Activated T-helper 17 cell treated with anti-CD3 and anti-CD28 coated beads, Interleukin-2, amount 50 U/mL, for 72 hours (primary cell): ENCODE results near the gene ALG1. TPM values are rescaled to one million over a fixed set of nuclear protein-coding genes. Genes with fewer than 3 reads are reported as not detected.
"Not testable (repeated sequence)": the region's sequence is repeated elsewhere in the genome, so short reads cannot be mapped to it uniquely, and the experiment has no call there.

ENCODE experiments used
- ATAC-seq: fragments of 150-1000 bp; cut with Tn5 transposase; replicated peaks from 2 replicates; pipeline ENCODE4 v1.10.0; 2021; ENCODE audit warnings: mild to moderate bottlenecking, moderate library complexity
- H3K27ac Mint-ChIP-seq: one replicate; pipeline ENCODE4 v1.8.0; 2022; ENCODE audit warnings: mixed read lengths
- H3K27me3 Mint-ChIP-seq: one replicate; pipeline ENCODE4 v1.8.0; 2022; ENCODE audit warnings: mixed read lengths
- H3K36me3 Mint-ChIP-seq: one replicate; pipeline ENCODE4 v1.8.0; 2022; ENCODE audit warnings: low read depth, mild to moderate bottlenecking, mixed read lengths
- H3K4me1 Mint-ChIP-seq: one replicate; pipeline ENCODE4 v1.8.0; 2022; ENCODE audit warnings: mixed read lengths
- H3K4me3 Mint-ChIP-seq: one replicate; pipeline ENCODE4 v1.8.0; 2022; ENCODE audit warnings: mild to moderate bottlenecking, mixed read lengths
- H3K9me3 Mint-ChIP-seq: one replicate; pipeline ENCODE4 v1.8.0; 2022; ENCODE audit warnings: mixed read lengths
- total RNA-seq, 2 donors: library from RNA; stranded (reverse); gene quantifications; one replicate each; pipeline ENCODE4 v1.2.3, GENCODE V29; 2022

ALG1 gene
- total RNA-seq, 2 donors from 2014 or later = 15.1 to 38.1 TPM

- H3K36me3 Mint-ChIP-seq = not testable (repeated sequence)
Measured at GRCh38 chr16:5131467-5132004, 59.9 kb downstream of the ALG1 start.

GRCh38 chr16:5132915-5133600 is 61.4 kb downstream of the ALG1 start:
- H3K4me3 Mint-ChIP-seq, ATAC-seq, H3K9me3 Mint-ChIP-seq, H3K27ac Mint-ChIP-seq, H3K36me3 Mint-ChIP-seq, H3K4me1 Mint-ChIP-seq: not testable (repeated sequence)
- H3K27me3 Mint-ChIP-seq = peaks cover 35% of the 10 kb centered on the region

More at GRCh38 chr16:5131467-5132004, 59.9 kb downstream of the ALG1 start:
- not testable (repeated sequence) for H3K9me3 Mint-ChIP-seq, H3K4me1 Mint-ChIP-seq, H3K4me3 Mint-ChIP-seq, ATAC-seq, H3K27ac Mint-ChIP-seq
- H3K27me3 Mint-ChIP-seq = peaks cover 28% of the 10 kb centered on the region

GRCh38 chr16:5134739-5135452 is 63.3 kb downstream of the ALG1 start:
- H3K4me3 Mint-ChIP-seq, H3K4me1 Mint-ChIP-seq, ATAC-seq, H3K9me3 Mint-ChIP-seq, H3K36me3 Mint-ChIP-seq, H3K27ac Mint-ChIP-seq: not testable (repeated sequence)
- H3K27me3 Mint-ChIP-seq = peaks cover 43% of the 10 kb centered on the region

Other genes starting within 250 kb of the ALG1 start
- gene GLYR1, start 224.6 kb upstream of the ALG1 start, total RNA-seq = 10 to 100 TPM; 57.8 to 97.2 TPM
- gene UBN1, start 224.4 kb upstream of the ALG1 start, total RNA-seq = 10 to 100 TPM; 23.1 to 38.3 TPM
- not detected for gene PPL, start 134.7 kb upstream of the ALG1 start, total RNA-seq
- 1 to 10 TPM in 1 of 2 donors, under 1 TPM in 1; 0.61 to 1.0 TPM for gene SEC14L5, start 113.5 kb upstream of the ALG1 start, total RNA-seq
- 10 to 100 TPM in 1 of 2 donors, 1 to 10 TPM in 1; 8.5 to 18.6 TPM for gene NAGPA, start 37.9 kb upstream of the ALG1 start, total RNA-seq
- gene C16orf89, start 5.9 kb upstream of the ALG1 start, total RNA-seq = not detected
- gene EEF2KMT, start 26.0 kb downstream of the ALG1 start, total RNA-seq = 10 to 100 TPM in 1 of 2 donors, 1 to 10 TPM in 1; 7.3 to 11.7 TPM